Measurements from ENCODE around the gene METTL2B. TPM values are rescaled to one million over a fixed set of nuclear protein-coding genes. Genes with fewer than 3 reads are reported as not detected.

The METTL2B gene
- total and polyA plus RNA-seq, 2 of the 13 experiments (the other 11 are each of a cell fraction or from before 2014, with no cell fraction given) = 15.5 to 33.1 TPM

GRCh38 chr7:128455543-128456254 lies 20.8 kb upstream of the METTL2B start, which contains the start of gene HILPDA (continued):
- no peak for TF ChIP-seq SNAPC4 (CRISPR knock-in tag; IDR thresholded peaks at IDR 0.05)
- no peak for TF ChIP-seq E2F1 (CRISPR knock-in tag; IDR thresholded peaks at IDR 0.05)
- TF ChIP-seq ZNF577 (CRISPR knock-in tag; IDR thresholded peaks at IDR 0.05; ENCODE audit: borderline replicate concordance, low read depth) = no peak
- TF ChIP-seq, protein P1, sequence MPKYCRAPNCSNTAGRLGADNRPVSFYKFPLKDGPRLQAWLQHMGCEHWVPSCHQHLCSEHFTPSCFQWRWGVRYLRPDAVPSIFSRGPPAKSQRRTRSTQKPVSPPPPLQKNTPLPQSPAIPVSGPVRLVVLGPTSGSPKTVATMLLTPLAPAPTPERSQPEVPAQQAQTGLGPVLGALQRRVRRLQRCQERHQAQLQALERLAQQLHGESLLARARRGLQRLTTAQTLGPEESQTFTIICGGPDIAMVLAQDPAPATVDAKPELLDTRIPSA (CRISPR knock-in tag; IDR thresholded peaks at IDR 0.05; ENCODE audit: borderline replicate concordance) = no peak
- peak; percentile 86; the same call in 1 of the 2 replicates for TF ChIP-seq ZNF83 (CRISPR knock-in tag; IDR thresholded peaks at IDR 0.05; ENCODE audit: borderline replicate concordance)
- peak; percentile 34; the same call in 1 of the 2 replicates for TF ChIP-seq BHLHE40 (IDR thresholded peaks at IDR 0.05; ENCODE audit: low read length)
- TF ChIP-seq FOXK2 (IDR thresholded peaks at IDR 0.05) = no peak
- peak; percentile 20; the same call in 1 of the 2 replicates for TF ChIP-seq NCOA2 (CRISPR knock-in tag; IDR thresholded peaks at IDR 0.05)
- no peak for TF ChIP-seq GLMP (CRISPR knock-in tag; IDR thresholded peaks at IDR 0.05; ENCODE audit: borderline replicate concordance)
- TF ChIP-seq RFX5 (IDR thresholded peaks at IDR 0.05; ENCODE audit: low read depth, low read length) = no peak
- TF ChIP-seq, protein P2, sequence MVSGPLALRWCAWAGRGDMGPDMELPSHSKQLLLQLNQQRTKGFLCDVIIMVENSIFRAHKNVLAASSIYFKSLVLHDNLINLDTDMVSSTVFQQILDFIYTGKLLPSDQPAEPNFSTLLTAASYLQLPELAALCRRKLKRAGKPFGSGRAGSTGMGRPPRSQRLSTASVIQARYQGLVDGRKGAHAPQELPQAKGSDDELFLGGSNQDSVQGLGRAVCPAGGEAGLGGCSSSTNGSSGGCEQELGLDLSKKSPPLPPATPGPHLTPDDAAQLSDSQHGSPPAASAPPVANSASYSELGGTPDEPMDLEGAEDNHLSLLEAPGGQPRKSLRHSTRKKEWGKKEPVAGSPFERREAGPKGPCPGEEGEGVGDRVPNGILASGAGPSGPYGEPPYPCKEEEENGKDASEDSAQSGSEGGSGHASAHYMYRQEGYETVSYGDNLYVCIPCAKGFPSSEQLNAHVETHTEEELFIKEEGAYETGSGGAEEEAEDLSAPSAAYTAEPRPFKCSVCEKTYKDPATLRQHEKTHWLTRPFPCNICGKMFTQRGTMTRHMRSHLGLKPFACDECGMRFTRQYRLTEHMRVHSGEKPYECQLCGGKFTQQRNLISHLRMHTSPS (CRISPR knock-in tag; IDR thresholded peaks at IDR 0.05; ENCODE audit: low read depth) = no peak
- no peak for TF ChIP-seq CENPBD1 (CRISPR knock-in tag; IDR thresholded peaks at IDR 0.05; ENCODE audit: borderline replicate concordance, low read depth)
- TF ChIP-seq HOXA3 (CRISPR knock-in tag; IDR thresholded peaks at IDR 0.05) = peak; percentile 71
- no peak for TF ChIP-seq CEBPB (IDR thresholded peaks at IDR 0.05; ENCODE audit: borderline replicate concordance, low read depth, low read length)
- TF ChIP-seq LRRFIP1 (CRISPR knock-in tag; conservative IDR thresholded peaks at IDR 0.05) = no peak
